ENCODE data around the gene CHKB.
"Not testable (repeated sequence)": the region's sequence is repeated elsewhere in the genome, so short reads cannot be mapped to it uniquely, and the experiment has no call there.

CHKB gene, protein sequence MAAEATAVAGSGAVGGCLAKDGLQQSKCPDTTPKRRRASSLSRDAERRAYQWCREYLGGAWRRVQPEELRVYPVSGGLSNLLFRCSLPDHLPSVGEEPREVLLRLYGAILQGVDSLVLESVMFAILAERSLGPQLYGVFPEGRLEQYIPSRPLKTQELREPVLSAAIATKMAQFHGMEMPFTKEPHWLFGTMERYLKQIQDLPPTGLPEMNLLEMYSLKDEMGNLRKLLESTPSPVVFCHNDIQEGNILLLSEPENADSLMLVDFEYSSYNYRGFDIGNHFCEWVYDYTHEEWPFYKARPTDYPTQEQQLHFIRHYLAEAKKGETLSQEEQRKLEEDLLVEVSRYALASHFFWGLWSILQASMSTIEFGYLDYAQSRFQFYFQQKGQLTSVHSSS

DNA sequence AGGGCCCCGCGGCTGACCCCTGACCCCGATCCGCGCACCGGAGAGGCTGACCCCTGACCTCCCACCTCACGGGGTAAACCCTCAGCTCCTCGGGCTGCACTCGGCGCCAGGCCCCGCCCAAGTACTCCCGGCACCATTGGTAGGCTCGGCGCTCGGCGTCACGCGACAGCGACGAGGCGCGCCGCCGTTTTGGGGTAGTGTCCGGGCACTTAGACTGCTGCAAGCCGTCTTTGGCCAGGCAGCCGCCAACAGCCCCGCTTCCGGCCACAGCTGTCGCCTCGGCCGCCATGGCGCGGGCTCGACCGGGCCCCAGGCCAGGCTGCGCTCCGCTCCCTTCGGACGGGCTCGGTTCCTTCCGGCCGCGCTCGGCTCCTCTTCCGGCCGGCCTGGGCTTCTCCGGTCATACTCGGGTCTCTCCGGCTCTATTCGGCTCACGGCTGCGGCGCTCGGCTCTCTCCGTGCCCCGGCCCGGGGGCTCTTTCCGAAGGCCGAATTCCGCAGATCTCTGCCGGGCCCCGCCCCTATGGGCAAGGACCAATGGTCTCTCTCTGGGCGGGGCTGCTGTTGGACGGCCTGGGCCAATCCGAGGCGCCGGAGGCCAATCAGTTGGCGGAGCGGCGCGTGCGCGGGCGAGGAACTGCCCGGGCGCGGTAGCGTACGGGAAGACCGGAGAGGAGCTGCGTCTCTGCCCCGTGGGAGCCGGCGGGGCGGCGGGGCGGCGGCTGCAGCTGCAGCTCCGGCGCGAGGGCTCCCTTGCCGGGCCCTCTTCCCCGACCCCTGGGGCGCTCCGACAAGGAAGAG is at the start of gene CHKB:
TSS of gene CHKB (minus strand) at position 357 of the 801 bp plus-strand sequence. CDS start at position 289, 68 bp downstream.
- DNase-seq (ENCODE audit: low read depth), result peak; percentile 97

DNA sequence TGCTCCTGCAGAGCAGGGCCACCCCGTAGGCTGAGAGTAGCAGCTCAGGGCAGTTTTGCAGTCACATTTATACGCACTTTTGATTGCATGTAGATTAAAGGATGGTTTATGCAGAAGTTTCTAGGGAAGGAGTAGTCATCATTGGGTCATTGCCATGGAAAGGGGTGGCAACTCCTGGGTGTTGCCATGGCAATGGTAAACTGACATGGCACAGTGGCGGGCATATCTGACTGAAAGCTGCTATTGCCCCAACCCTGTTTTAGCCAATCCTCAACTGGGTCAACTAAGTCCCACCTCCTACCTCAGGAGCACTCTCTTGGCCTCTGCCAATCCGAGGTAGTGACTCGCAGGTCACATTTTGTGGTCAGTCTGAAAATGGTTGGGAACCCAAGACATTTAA is 47.7 kb upstream of the CHKB start:
- DNase-seq (ENCODE audit: low read depth), result peak; percentile 18

DNA sequence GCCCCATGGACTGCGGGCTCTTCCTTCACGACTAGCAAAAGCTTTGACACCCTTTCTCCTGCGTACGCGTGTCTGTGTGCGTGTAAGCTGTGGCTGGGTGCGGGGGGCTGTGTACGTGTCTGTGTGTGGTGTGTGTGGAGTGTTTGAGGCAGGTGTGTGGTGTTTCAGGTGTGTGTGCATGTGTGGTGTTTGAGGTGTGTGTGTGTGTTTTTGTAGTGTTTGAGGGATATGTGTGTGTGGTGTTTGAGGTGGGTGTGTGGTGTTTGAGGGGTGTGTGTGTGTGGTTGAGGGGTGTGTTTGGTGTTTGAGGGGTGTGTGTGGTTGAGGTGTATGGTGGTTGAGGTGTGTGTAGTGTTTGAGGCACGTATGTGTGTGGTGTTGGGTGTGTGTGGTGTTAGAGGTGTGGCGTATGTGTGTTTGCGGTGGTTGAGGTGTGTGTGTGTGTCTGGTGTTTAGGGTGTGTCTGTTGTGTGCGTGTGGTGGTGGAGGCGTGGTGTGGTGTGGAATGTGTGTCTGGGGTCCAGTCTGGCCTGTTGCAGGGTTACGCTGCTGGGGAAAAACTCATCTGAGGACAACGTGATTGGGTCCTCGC is 46.0 kb upstream of the CHKB start:
- no peak for DNase-seq (ENCODE audit: low read depth)

DNA sequence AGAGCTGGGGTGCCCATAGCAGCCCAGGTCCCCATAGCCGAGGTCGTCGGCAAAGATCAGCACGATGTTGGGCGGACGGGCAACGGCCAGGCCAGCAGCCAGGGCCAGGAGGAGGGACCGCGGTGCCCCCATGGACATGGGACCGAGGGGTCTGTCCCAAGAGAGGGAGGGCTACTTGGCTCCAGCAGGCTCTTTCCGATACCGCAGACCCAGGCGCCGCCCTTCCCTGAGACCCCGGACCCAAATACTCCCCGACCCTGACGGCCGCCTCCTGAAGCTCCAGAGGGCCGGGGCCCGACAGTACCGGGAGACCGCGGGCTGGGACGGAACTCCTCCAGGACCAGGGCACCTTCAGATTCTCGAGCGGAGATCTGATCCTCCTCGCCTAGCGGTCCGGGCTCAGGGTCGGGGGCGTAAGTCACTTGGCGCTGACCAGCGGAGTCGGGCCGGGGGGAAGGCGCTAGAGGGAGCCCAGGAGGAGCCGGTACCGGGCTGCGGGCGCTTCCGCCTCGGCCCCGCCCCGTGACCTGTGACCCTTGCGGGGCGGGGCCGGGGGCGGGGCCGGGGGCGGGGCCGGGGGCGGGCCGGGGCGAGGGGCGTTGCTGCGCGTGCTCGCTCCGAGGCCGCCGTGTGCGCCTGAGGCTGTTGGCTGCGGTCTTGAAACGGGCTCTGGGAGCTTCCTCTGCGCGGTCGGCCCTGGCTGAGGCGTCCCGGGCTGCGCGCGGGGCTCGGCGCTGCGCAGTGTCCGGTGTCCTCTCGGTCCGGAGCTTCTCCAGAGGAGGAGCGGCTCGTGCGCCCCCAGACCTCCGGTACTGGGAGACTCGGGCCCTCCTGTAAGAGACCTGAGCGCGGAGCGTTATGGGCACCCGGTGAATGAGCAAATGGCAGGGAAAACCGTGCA is 45.2 kb upstream of the CHKB start, which contains the start of gene ARSA:
TSS of gene ARSA (minus strand) at position 511 of the 901 bp plus-strand sequence. CDS start at position 138, 373 bp downstream.
- DNase-seq (ENCODE audit: low read depth), result peak; percentile 53

DNA sequence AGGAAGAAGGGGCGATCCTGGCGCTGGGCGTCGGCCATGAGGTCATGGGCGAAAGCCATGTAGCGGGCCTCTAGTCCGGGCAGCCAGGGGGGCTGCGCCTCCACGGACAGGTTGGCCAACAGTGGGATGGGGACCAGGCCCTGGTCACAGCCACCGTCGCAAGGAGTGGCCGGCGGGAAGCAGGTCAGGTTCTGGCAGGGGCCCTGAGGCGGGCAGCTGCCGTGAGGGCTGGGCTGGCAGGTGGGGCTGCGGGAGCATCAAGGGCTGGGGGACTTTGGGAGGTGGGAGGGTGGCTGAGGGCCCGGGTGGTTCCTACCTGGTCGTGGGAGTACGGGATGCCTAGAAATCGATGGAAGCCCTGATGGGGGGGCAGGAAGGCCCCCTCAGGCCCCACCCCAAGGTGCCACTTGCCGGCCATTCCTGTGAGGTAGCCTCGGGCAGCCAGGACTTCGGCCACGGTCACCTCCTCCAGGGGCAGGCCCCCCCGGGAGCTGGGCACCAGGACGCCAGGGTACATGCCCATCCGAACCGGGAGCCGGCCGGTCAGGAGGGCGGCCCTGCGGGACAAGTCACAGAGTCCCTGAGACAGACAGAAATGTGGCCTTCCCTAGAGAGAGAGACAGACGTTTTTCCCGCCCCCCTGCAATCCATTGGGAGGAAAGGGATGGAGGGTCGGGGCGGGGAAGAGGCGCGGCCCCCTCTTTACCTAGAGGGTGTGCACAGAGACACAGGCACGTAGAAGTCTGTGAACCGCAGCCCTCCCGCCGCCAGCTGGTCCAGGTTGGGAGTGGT is 44.4 kb upstream of the CHKB start:
- DNase-seq (ENCODE audit: low read depth), result no peak

DNA sequence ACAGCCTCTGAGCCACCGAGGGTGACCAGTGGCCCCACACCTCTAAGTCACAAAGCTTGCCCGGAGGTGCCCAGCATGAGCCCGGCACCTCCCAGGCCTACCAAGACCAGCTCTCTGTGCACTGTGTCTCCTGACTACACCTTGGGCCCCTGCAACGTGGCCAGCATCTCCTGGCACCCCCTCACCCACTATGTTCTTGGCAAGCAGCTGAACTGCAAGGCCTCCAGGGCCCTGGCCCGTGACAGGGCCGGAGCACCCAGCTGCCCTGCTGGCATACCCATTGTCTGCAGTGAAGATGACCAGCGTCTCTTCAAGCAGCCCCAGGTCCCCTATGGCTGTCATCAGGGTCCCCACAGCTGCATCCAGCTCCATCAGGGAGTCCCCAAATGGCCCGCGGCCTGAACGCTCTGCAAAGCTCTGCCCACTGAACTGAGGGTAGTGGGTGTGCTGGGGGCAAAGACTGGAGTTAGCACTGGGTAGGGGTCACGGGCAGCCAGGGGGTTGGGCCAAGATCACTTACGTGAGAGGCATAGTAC is 43.7 kb upstream of the CHKB start:
- no peak for DNase-seq (ENCODE audit: low read depth)

DNA sequence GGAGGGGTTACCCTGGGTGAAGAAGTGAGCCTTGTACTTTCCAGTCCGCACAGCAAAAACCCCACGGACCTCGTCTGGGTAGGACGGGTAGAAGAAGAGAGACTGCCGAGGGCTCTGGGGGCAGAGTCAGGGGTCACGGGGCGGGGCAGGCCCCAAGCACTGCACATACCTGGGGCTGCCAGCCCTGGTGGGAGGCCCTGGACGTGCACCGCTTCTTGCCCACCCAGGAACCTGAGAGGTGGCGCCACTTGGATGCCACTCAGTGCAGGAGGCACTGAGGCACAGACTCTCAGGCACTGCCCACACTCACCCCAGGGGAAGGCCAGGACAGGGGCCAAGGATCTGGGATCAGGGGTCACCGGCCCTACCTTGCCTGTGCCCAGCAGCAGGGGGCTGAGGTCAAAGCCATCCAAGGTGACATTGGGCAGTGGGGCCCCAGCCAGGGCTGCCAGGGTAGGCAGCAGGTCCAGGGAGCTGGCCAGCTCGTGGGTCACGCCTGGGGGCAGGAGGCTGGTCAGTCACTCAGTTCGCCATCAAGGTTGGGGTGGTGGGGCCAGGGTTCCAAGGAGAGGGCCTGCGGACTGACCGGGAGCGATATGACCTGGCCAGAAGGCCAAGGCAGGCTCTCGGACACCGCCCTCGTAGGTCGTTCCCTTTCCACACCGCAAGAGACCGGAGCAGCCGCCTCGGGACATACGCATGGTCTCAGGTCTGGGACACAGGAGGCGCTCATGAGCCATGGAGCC is 43.1 kb upstream of the CHKB start:
- DNase-seq (ENCODE audit: low read depth), result no peak

DNA sequence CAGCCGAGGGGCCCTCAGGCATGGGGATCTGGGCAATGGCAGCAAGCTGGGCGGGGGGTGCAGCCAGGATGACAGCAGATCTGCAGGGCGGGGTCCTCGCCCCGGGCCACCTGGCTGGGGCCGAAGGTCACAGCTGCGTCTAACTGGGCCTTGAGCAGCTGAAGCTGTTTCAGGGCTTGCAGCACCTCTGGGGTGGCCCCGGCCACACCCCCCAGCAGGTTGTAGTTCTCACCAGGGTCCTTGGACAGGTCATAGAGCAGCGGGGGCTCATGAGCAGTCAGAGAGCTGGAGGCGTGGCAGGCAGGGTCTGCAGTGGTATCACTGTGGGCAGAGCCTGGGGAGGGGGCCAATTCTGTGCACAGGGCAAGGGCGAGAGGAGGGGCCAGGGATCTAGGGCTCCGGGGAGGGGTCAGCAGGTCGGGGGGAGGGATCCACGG is 42.5 kb upstream of the CHKB start:
- no peak for DNase-seq (ENCODE audit: low read depth)

DNA sequence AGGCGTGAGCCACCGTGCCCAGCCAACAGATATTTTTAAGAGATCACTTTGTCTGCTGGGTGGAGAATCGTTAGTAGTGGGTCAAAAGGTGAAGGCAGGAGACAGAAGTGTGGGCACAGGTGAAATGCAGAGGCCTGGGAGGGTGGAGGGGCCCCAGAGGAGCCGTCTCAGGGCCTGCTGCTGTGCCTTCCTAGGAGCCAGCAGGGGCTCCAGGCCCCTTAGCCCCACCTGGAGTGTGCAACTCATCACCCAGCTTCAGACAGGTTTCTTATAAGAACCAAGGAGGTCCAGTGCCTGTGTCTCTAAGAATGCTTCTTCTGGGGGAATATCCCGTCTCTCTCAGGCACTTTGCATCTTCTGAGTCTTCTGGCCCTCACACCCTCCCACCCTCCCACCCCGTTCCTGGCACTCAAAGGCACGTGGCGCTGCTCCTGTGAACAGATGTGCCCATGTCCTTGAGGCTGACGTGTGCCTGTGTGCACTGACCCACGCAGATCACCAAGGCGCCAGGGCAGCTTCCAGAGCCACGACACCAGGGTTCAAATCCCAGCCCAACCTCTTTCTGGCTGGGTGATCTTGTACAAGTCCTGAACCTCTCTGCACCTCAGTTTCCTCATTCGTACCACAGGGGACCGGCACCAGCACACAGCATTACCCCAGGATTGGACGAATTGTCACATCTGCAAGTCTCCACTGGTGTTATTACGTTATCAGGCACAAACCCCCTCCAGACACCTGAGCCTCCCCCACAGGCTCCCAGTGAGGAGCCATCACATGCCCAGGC is 41.9 kb upstream of the CHKB start:
- no peak for DNase-seq (ENCODE audit: low read depth)

DNA sequence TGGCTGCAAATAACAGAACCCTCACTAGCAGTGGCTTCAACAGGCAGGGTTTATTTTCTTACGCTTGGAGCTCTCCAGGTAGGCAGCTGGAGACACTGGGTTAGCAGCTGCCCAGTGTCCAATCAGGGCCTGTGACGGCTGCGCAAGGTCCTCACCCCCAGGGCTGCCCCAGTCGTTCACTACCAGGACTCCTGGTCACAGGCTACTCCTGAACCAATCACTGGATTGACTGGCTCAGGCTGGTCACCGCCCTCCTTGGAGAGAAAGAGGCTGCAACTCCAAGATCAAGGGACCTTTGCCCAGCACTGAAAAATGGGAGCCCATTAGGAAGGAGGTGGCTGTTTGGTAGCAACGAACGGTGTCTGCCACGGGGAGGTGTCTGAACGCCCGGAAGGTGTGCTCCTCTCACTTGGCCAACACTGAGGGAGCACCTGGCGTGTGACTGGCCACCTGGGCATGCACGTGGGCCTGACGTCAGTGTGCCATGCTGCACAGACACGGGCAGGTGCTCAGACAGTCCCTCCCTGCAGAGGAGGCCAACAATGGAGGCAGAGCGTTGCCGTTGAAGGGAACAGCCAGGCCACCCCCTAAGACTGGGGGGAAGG is 40.2 kb upstream of the CHKB start:
- no peak for DNase-seq (ENCODE audit: low read depth)

DNA sequence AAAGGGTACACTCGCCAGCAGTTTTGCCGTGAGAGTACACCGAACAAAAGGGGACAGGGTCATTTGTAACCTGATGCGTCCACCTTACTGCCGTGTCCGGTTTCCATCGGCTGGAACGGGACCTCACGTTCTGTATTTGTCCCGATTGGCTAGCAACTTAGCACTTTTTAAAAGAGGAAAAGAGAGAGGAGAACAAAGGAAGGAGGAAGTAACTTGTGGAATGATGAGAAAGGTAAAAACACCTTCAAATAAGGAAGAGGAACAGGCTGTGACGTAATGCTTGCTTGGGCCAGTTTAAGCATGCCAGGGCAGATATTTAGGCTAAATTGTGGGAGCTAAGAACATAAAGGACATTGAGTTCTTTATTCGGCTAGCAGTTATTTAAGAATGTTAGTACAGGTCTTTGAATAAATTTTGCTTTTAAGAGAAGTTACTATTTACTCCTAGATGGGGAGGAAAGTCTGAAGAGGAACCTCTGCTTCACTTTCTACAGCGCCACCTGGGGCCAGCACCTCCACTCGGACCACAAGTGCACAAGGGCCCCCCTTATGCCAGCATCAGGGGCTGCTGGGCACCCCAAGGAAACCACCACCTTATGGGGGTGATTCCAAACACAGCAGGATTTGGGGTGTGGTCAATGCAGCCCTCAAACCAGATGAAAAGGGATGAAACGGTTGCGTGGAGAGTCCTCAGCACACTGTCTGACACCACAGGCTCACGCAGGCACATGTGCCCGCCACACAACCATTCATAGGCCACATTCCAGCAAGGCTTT is 39.5 kb upstream of the CHKB start:
- DNase-seq (ENCODE audit: low read depth), result no peak

DNA sequence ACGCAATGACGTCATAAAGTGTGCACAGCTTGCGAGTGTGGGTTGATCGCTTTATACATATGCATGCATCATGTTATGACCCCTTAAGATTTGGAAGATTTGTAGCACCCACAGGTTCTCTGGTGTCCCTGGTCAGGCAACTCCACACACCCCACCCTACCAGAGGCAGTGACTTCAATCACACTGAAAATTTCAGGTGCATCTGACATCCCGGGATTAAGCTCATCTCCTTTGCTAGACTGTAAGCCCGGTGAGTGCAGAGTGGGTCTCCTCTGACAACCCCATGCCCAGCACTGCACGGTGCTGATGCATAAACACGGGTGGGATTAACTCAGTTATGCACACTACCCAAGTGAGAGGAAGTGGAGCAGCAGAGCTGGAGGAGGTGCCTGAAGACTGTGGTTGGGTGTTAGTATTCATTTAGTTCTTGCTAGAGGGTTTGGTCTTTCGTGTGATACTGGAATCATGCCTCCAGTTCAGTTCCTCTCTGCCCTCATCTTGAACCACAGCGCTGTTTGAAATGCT is 38.8 kb upstream of the CHKB start:
- no peak for DNase-seq (ENCODE audit: low read depth)

DNA sequence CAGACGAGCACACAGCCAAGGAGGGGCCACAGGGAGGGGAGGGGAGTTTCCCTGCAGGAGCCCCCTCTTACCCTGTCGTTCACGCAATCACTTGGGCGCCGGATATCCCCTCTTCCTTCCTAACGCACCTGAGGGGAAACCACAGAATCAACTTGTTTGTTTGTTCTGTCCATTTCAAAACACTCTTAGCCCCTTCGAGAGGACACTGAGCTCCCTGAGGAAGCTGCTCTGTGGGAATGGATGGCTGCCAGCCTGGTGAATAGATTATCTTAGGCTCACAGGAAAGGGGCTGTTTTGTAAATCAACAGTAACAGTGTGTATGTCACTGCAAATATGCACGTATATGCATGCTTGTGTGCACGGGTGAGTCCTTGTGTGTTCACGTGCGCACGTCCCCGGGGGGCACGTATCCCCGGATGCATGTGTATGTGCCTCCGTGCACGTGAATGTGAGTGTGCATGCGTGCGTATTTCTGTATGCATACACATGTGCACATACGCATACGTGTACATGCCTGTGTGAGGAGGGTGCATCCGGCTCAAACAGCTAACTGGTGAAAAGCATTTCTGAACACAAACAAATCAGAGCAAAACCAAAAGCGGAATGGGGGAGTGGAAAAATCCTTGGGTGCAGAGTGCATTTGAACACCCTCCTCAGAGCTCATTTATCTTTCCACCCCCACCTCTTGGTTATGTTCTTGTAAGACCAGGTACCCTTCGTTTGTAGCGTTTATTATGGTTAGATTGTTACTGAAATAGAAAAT is 38.1 kb upstream of the CHKB start:
- DNase-seq (ENCODE audit: low read depth), result no peak

DNA sequence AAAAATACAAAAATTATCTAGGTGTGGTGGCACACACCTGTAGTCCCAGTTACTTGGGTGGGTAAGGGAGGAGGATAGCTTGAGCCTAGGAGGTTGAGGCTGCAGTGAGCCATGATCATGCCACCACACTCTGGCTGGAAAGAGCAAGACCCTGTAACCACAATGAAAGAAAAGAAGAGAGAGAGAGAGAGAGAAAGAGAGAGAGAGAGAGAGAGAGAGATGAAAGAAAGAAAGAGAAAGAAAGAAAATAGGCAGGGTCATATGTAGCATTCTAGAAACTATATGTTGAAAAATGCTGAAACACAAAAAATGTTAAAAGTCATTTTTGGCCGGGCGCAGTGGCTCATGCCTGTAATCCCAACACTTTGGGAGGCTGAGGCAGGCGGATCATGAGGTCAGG is 31.6 kb upstream of the CHKB start:
- not testable (repeated sequence) for DNase-seq (ENCODE audit: low read depth)

DNA sequence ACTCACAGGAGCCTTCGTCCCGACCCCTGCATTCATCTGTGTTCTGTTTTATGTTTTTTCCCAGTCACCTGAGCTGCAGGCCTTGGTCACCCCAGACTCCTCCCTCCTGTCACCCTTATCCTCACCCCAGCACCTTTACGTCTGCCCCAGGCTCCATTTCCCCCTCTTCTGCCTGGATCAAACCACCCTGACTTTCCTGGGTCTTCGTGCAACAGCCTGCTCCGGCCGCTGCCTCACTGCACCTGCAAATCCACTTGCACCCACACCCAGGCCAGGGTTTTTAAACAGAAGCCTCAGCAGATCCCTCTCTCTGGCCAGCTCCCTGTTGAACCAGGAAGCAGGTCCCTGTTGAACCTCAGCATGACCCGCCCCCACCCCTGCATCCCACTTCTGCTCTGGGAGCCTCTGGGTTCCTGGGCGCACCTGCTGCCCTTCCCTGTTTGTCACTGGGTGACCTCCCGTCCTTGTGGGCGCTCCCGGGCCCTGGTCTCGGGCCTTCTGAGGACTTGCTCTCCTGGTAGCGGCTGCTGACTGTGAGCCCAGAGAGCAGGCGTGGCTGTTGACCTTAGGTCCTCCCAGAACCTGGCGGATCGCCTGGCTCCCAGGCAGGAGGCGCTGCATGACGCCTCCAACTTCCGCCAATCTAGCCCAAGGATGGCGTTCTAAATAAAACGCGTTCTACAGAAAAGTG is 30.8 kb upstream of the CHKB start:
- DNase-seq (ENCODE audit: low read depth), result no peak
